H9 (cell line): ENCODE measurements around the gene PARD6G. TPM values are rescaled to one million over a fixed set of nuclear protein-coding genes. Genes with fewer than 3 reads are reported as not detected.

Experiments used
- DNase-seq: peaks from one replicate; pipeline ENCODE4 v3.0.0-alpha.2; 2017
- H2AFZ ChIP-seq: one replicate; pipeline ENCODE4 v1.6.1; 2013; ENCODE audit warnings: mild to moderate bottlenecking, low read length, control low read depth, moderate library complexity
- H2AK5ac ChIP-seq: 2 replicates; pipeline ENCODE4 v1.6.1; 2013; ENCODE audit warnings: low read length, control low read depth, mixed read lengths; ENCODE audit not compliant: insufficient read length
- H2BK120ac ChIP-seq: one replicate; pipeline ENCODE4 v1.6.1; 2013; ENCODE audit warnings: low read depth, mild to moderate bottlenecking, low read length, control low read depth, inconsistent platforms; ENCODE audit not compliant: poor library complexity, severe bottlenecking
- H2BK12ac ChIP-seq: 2 replicates; pipeline ENCODE4 v1.6.1; 2013; ENCODE audit warnings: low read length, control low read depth, mixed read lengths, low read depth; ENCODE audit not compliant: insufficient read length
- H2BK15ac ChIP-seq: 2 replicates; pipeline ENCODE4 v1.6.1; 2013; ENCODE audit warnings: low read depth, low read length, control low read depth
- H2BK20ac ChIP-seq: one replicate; pipeline ENCODE4 v1.6.1; 2013; ENCODE audit warnings: low read depth, mild to moderate bottlenecking, low read length, control low read depth, inconsistent platforms; ENCODE audit not compliant: poor library complexity, severe bottlenecking
- H2BK5ac ChIP-seq: 2 replicates; pipeline ENCODE4 v1.6.1; 2013; ENCODE audit warnings: low read length, control low read depth, mixed read lengths; ENCODE audit not compliant: insufficient read length
- H3K14ac ChIP-seq: 2 replicates; pipeline ENCODE4 v1.6.1; 2013; ENCODE audit warnings: low read length, control low read depth; ENCODE audit not compliant: insufficient read depth
- H3K18ac ChIP-seq: 2 replicates; pipeline ENCODE4 v1.6.1; 2013; ENCODE audit warnings: low read depth, mild to moderate bottlenecking, mixed read lengths, low read length, control low read depth; ENCODE audit not compliant: insufficient read length
- H3K23ac ChIP-seq: 2 replicates; pipeline ENCODE4 v1.6.1; 2013; ENCODE audit warnings: low read length, control low read depth, mixed read lengths, low read depth; ENCODE audit not compliant: insufficient read length
- H3K23me2 ChIP-seq: 2 replicates; pipeline ENCODE4 v1.6.1; 2013; ENCODE audit warnings: low read depth, mild to moderate bottlenecking, mixed read lengths, low read length, control low read depth; ENCODE audit not compliant: insufficient read length, poor library complexity, severe bottlenecking
- H3K27ac ChIP-seq: 2 replicates; pipeline ENCODE4 v1.5.1; 2013; ENCODE audit warnings: low read length, control low read depth, mixed read lengths, low read depth; ENCODE audit not compliant: insufficient read length
- H3K27me3 ChIP-seq: 2 replicates; pipeline ENCODE4 v1.6.1; 2013; ENCODE audit warnings: low read length, control low read depth, inconsistent platforms; ENCODE audit not compliant: insufficient read depth
- H3K4ac ChIP-seq: 2 replicates; pipeline ENCODE4 v1.6.1; 2013; ENCODE audit warnings: low read depth, mild to moderate bottlenecking, control low read depth, inconsistent platforms, low read length, moderate library complexity
- H3K4me1 ChIP-seq: 2 replicates; pipeline ENCODE4 v1.6.1; 2013; ENCODE audit warnings: low read length, control low read depth, inconsistent platforms; ENCODE audit not compliant: insufficient read depth
- H3K4me2 ChIP-seq: 2 replicates; pipeline ENCODE4 v1.6.1; 2013; ENCODE audit warnings: low read length, control low read depth, mixed read lengths; ENCODE audit not compliant: insufficient read length, insufficient read depth
- H3K56ac ChIP-seq: 2 replicates; pipeline ENCODE4 v1.6.1; 2013; ENCODE audit warnings: low read depth, mild to moderate bottlenecking, mixed read lengths, low read length, control low read depth; ENCODE audit not compliant: insufficient read length
- H3K79me1 ChIP-seq: 2 replicates; pipeline ENCODE4 v1.6.1; 2013; ENCODE audit warnings: low read depth, mild to moderate bottlenecking, moderate library complexity, low read length, control low read depth, inconsistent platforms; ENCODE audit not compliant: insufficient read depth, poor library complexity, severe bottlenecking
- H3K79me2 ChIP-seq: 2 replicates; pipeline ENCODE4 v1.6.1; 2013; ENCODE audit warnings: low read length, control low read depth, inconsistent platforms; ENCODE audit not compliant: insufficient read depth
- H3K9ac ChIP-seq: 2 replicates; pipeline ENCODE4 v1.6.1; 2013; ENCODE audit warnings: low read length, control low read depth, mixed read lengths; ENCODE audit not compliant: insufficient read length; ENCODE audit errors: extremely low read depth
- H3K9me3 ChIP-seq: one replicate; pipeline ENCODE4 v1.6.1; 2013; ENCODE audit warnings: low read depth, low read length, inconsistent platforms; ENCODE audit not compliant: control insufficient read depth
- H3T11ph ChIP-seq: one replicate; pipeline ENCODE4 v1.6.1; 2013; ENCODE audit warnings: mild to moderate bottlenecking, low read length, control low read depth, inconsistent platforms
- H4K20me1 ChIP-seq: one replicate; pipeline ENCODE4 v1.6.1; 2013; ENCODE audit not compliant: control insufficient read depth, insufficient read length, insufficient read depth
- H4K5ac ChIP-seq: 2 replicates; pipeline ENCODE4 v1.6.1; 2013; ENCODE audit warnings: low read depth, mild to moderate bottlenecking, mixed read lengths, low read length, control low read depth; ENCODE audit not compliant: insufficient read length
- H4K8ac ChIP-seq: replicated peaks from 2 replicates; pipeline ENCODE4 v1.6.1; 2013; ENCODE audit warnings: low read length, control low read depth, mixed read lengths, low read depth; ENCODE audit not compliant: insufficient read length
- H4K91ac ChIP-seq: 2 replicates; pipeline ENCODE4 v1.6.1; 2013; ENCODE audit warnings: low read depth, mild to moderate bottlenecking, moderate library complexity, mixed read lengths, low read length, control low read depth; ENCODE audit not compliant: insufficient read length
- H3K27ac Mint-ChIP-seq, 3 experiments: 2 replicates in 2 of 3; 3 replicates in 1 of 3; pipeline ENCODE4 v1.8.0; 2020 to 2021; ENCODE audit warnings: mixed read lengths in 3 of 3, mild to moderate bottlenecking in 1 of 3, moderate library complexity in 1 of 3
- H3K27me3 Mint-ChIP-seq: 2 replicates; pipeline ENCODE4 v1.8.0; 2021; ENCODE audit warnings: low read depth, mild to moderate bottlenecking, moderate library complexity, mixed read lengths
- H3K36me3 Mint-ChIP-seq, 3 experiments: 2 replicates in 2 of 3; 3 replicates in 1 of 3; pipeline ENCODE4 v1.8.0; 2020 to 2021; ENCODE audit warnings: low read depth in 3 of 3, mixed read lengths in 3 of 3; ENCODE audit not compliant: insufficient read depth in 1 of 3
- H3K4me1 Mint-ChIP-seq, 2 experiments: 2 replicates each; pipeline ENCODE4 v1.8.0; 2020; ENCODE audit warnings: mixed read lengths in 2 of 2
- H3K4me3 Mint-ChIP-seq, 2 experiments: 2 replicates in 1 of 2; 3 replicates in 1 of 2; pipeline ENCODE4 v1.8.0; 2020 to 2021; ENCODE audit warnings: mild to moderate bottlenecking in 2 of 2, mixed read lengths in 2 of 2, moderate library complexity in 1 of 2
- H3K9me3 Mint-ChIP-seq, 2 experiments: 2 replicates in 1 of 2; 3 replicates in 1 of 2; pipeline ENCODE4 v1.8.0; 2020; ENCODE audit warnings: mild to moderate bottlenecking in 2 of 2, mixed read lengths in 2 of 2, moderate library complexity in 1 of 2
- WGBS: extraction: QIAGEN DNeasy Blood & Tissue Kit; methylation state at CpG from one replicate; pipeline ENCODE4 v1.1.7; 2013; ENCODE audit warnings: missing lambda C conversion rate, low lambda C conversion rate, mixed read lengths; ENCODE audit not compliant: insufficient read length; ENCODE audit errors: extremely low coverage; 5-methylcytosine and 5-hydroxymethylcytosine counted together
- total RNA-seq: library from RNA; stranded (reverse); gene quantifications from 2 replicates; pipeline ENCODE4 v1.2.1, GENCODE V29; 2021
- TF ChIP-seq, protein P1 (sequence below): fragments of 200-600 bp; sonication (generic); conservative IDR thresholded peaks from 3 replicates; pipeline ENCODE4 v1.8.0; 2021; ENCODE audit warnings: antibody characterized with exemption, mild to moderate bottlenecking

PARD6G gene
- total RNA-seq, 1 experiment from 2014 or later: 11.2 TPM

DNA sequence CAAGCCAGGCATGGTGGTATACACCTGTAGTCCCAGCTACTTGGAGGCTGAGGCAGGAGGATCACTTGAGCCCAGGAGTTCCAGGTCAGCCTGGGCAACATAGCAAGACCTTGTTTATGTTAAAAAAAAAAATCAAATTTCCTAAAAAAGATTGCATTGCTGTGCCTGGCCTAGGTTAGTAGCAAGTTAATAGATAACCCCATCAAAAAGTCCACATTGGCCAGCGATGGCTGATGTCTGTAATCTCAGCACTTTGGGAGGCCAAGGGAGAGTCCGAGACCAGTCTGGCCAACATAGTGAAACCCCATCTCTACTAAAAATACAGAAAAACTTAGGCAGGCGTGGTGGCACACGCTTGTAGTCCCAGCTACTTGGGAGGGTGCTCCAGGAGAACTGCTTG, 38.7 kb downstream of the PARD6G start:
- Mint-ChIP-seq H3K27ac (no peak overlapping the region; a peak in 1 of 7 replicates), H3K9me3 (no peaks in the 10 kb centered on the region; a peak in 1 of 5 replicates), H3K4me1 (peaks cover 11 to 18% of the 10 kb centered on the region in 2 experiments), H3K36me3 (no peaks in the 10 kb centered on the region), H3K27me3 (no peaks in the 10 kb centered on the region), H3K4me3 (no peak overlapping the region)
- Histone ChIP-seq H2BK15ac (no peak overlapping the region), H3K9ac (no peak overlapping the region), H2BK120ac (no peak overlapping the region), H3K79me1 (no peaks in the 10 kb centered on the region), H2BK12ac (no peak overlapping the region), H4K91ac (no peak overlapping the region), H3K14ac (no peak overlapping the region), H3K4me1 (no peaks in the 10 kb centered on the region; the same call in 1 of the 2 replicates), H3K56ac (no peak overlapping the region), H3K79me2 (no peaks in the 10 kb centered on the region), H3K4me2 (no peak overlapping the region), H3K23me2 (no peaks in the 10 kb centered on the region), H2BK5ac (no peak overlapping the region), H2AK5ac (no peak overlapping the region), H3K27me3 (no peaks in the 10 kb centered on the region), H4K20me1 (no peaks in the 10 kb centered on the region), H4K5ac (no peak overlapping the region), H3T11ph (no peak overlapping the region), H3K9me3 (no peaks in the 10 kb centered on the region), H2AFZ (no peak overlapping the region), H2BK20ac (no peak overlapping the region), H3K27ac (no peak overlapping the region), H3K4ac (no peak overlapping the region), H3K18ac (no peak overlapping the region), H4K8ac (no peak overlapping the region), H3K23ac (no peak overlapping the region)
- no CpG with 5 or more reads among the region's 4 CpGs for WGBS
- TF ChIP-seq, protein P1, sequence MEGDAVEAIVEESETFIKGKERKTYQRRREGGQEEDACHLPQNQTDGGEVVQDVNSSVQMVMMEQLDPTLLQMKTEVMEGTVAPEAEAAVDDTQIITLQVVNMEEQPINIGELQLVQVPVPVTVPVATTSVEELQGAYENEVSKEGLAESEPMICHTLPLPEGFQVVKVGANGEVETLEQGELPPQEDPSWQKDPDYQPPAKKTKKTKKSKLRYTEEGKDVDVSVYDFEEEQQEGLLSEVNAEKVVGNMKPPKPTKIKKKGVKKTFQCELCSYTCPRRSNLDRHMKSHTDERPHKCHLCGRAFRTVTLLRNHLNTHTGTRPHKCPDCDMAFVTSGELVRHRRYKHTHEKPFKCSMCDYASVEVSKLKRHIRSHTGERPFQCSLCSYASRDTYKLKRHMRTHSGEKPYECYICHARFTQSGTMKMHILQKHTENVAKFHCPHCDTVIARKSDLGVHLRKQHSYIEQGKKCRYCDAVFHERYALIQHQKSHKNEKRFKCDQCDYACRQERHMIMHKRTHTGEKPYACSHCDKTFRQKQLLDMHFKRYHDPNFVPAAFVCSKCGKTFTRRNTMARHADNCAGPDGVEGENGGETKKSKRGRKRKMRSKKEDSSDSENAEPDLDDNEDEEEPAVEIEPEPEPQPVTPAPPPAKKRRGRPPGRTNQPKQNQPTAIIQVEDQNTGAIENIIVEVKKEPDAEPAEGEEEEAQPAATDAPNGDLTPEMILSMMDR: no peak
- no peak for DNase-seq
